Loucy (cell line): ENCODE measurements around the gene TSHZ2.

Source experiments
- H2AFZ ChIP-seq: fragments of 200-600 bp; sonication (generic); 2 replicates; pipeline ENCODE4 v1.6.0; 2016; ENCODE audit warnings: antibody characterized with exemption, mild to moderate bottlenecking, low read length, moderate library complexity
- H3F3A ChIP-seq: fragments of 200-600 bp; 2 replicates; pipeline ENCODE4 v1.6.0; 2016; ENCODE audit warnings: antibody characterized with exemption, low read depth, mild to moderate bottlenecking
- H3K27me3 ChIP-seq: fragments of 200-600 bp; sonication (generic); 2 replicates; pipeline ENCODE4 v1.6.1; 2014; ENCODE audit warnings: low read length, mild to moderate bottlenecking; ENCODE audit not compliant: insufficient read depth, poor library complexity, severe bottlenecking
- H3K36me3 ChIP-seq: fragments of 200-600 bp; sonication (generic); 2 replicates; pipeline ENCODE4 v1.6.1; 2016; ENCODE audit warnings: low read length; ENCODE audit not compliant: insufficient read depth
- H3K4me1 ChIP-seq: fragments of 200-600 bp; sonication (generic); 2 replicates; pipeline ENCODE4 v1.5.1; 2014; ENCODE audit warnings: low read length, mild to moderate bottlenecking; ENCODE audit not compliant: insufficient read depth, poor library complexity, severe bottlenecking
- H3K4me2 ChIP-seq: fragments of 200-600 bp; sonication (generic); 2 replicates; pipeline ENCODE4 v1.6.0; 2014; ENCODE audit warnings: antibody characterized with exemption, low read length, low read depth, mild to moderate bottlenecking; ENCODE audit not compliant: poor library complexity, severe bottlenecking
- H3K4me3 ChIP-seq: fragments of 200-600 bp; sonication (generic); 2 replicates; pipeline ENCODE4 v1.5.1; 2014; ENCODE audit warnings: low read length, mild to moderate bottlenecking, mixed read lengths; ENCODE audit not compliant: poor library complexity, severe bottlenecking
- H3K79me2 ChIP-seq: fragments of 200-600 bp; sonication (generic); 2 replicates; pipeline ENCODE4 v1.6.1; 2014; ENCODE audit warnings: low read length; ENCODE audit not compliant: insufficient read depth
- H3K9ac ChIP-seq: fragments of 200-600 bp; sonication (generic); 2 replicates; pipeline ENCODE4 v1.6.0; 2014; ENCODE audit warnings: mild to moderate bottlenecking, low read depth, low read length, moderate library complexity; ENCODE audit not compliant: poor library complexity, severe bottlenecking
- H3K9me2 ChIP-seq: fragments of 200-600 bp; sonication (generic); replicated peaks from 2 replicates; pipeline ENCODE4 v1.6.1; 2016; ENCODE audit warnings: low read depth, low read length, mixed read lengths
- H3K9me3 ChIP-seq: fragments of 200-600 bp; sonication (generic); 2 replicates; pipeline ENCODE4 v1.6.1; 2014; ENCODE audit warnings: mild to moderate bottlenecking, antibody characterized with exemption, low read length, low read depth; ENCODE audit not compliant: insufficient read depth
- H4K20me1 ChIP-seq: fragments of 200-600 bp; sonication (generic); 2 replicates; pipeline ENCODE4 v1.6.0; 2014; ENCODE audit warnings: antibody characterized with exemption, low read length, mild to moderate bottlenecking; ENCODE audit not compliant: insufficient read depth, poor library complexity, severe bottlenecking
- CTCF ChIP-seq: fragments of 200-600 bp; sonication (generic); conservative IDR thresholded peaks from 2 replicates; pipeline ENCODE4 v1.5.1; 2014; ENCODE audit warnings: mild to moderate bottlenecking, antibody characterized with exemption, low read length
- EZH2phosphoT487 ChIP-seq: fragments of 200-600 bp; IDR thresholded peaks from 2 replicates; pipeline ENCODE4 v1.6.1; 2018; ENCODE audit warnings: antibody characterized with exemption, mild to moderate bottlenecking, moderate library complexity, borderline replicate concordance

TSHZ2 gene

GRCh38 chr20:53032046-53032445, 59.9 kb downstream of the TSHZ2 start:
- Histone ChIP-seq H4K20me1 (no peaks in the 10 kb centered on the region), H3K4me3 (no peak overlapping the region), H3K9me3 (no peaks in the 10 kb centered on the region), H3K4me2 (no peak overlapping the region), H3K9me2 (no peaks in the 10 kb centered on the region), H3K9ac (no peak overlapping the region), H3K27me3 (no peaks in the 10 kb centered on the region), H3K36me3 (no peaks in the 10 kb centered on the region), H3K79me2 (no peaks in the 10 kb centered on the region), H3F3A (no peaks in the 10 kb centered on the region), H2AFZ (no peak overlapping the region), H3K4me1 (no peaks in the 10 kb centered on the region)
- no peak for TF ChIP-seq CTCF

GRCh38 chr20:53032478-53032932, 60.3 kb downstream of the TSHZ2 start:
- H3F3A ChIP-seq, result no peaks in the 10 kb centered on the region
- H3K27me3 ChIP-seq, result no peaks in the 10 kb centered on the region
- no peak overlapping the region for H3K4me2 ChIP-seq
- H3K4me1 ChIP-seq, result no peaks in the 10 kb centered on the region
- H3K9me3 ChIP-seq, result no peaks in the 10 kb centered on the region
- no peaks in the 10 kb centered on the region for H3K9me2 ChIP-seq
- H3K36me3 ChIP-seq, result no peaks in the 10 kb centered on the region
- TF ChIP-seq EZH2phosphoT487, result no peak
- TF ChIP-seq CTCF, result no peak
- H4K20me1 ChIP-seq, result no peaks in the 10 kb centered on the region
- no peak overlapping the region for H2AFZ ChIP-seq
- H3K9ac ChIP-seq, result no peak overlapping the region
- no peak overlapping the region for H3K4me3 ChIP-seq
- no peaks in the 10 kb centered on the region for H3K79me2 ChIP-seq

GRCh38 chr20:53033176-53033575, 61.0 kb downstream of the TSHZ2 start:
- Histone ChIP-seq H3K27me3 (no peaks in the 10 kb centered on the region), H3F3A (no peaks in the 10 kb centered on the region), H3K4me2 (no peak overlapping the region), H4K20me1 (no peaks in the 10 kb centered on the region), H3K4me3 (no peak overlapping the region), H2AFZ (no peak overlapping the region), H3K9me3 (no peaks in the 10 kb centered on the region), H3K9me2 (no peaks in the 10 kb centered on the region), H3K36me3 (no peaks in the 10 kb centered on the region), H3K4me1 (no peaks in the 10 kb centered on the region), H3K79me2 (no peaks in the 10 kb centered on the region), H3K9ac (no peak overlapping the region)
- no peak for TF ChIP-seq EZH2phosphoT487
- no peak for TF ChIP-seq CTCF
